Measurements from ENCODE around the gene PLPP3.
"Not testable (repeated sequence)": the region's sequence is repeated elsewhere in the genome, so short reads cannot be mapped to it uniquely, and the experiment has no call there.

PLPP3 gene

GRCh38 chr1:56578963-56579875 lies at the start of gene PLPP3:
TSS of gene PLPP3 (minus strand) at chr1:56579563. CDS start at chr1:56579016, 547 bp downstream.
- DNase-seq (ENCODE audit: low read depth), result no peak

- DNase-seq (ENCODE audit: low read depth), result no peak
Measured at GRCh38 chr1:56627636-56628039, 48.3 kb upstream of the PLPP3 start.

- DNase-seq (ENCODE audit: low read depth), result no peak
Measured at GRCh38 chr1:56627019-56627635, 47.8 kb upstream of the PLPP3 start.

GRCh38 chr1:56626546-56626945 lies 47.2 kb upstream of the PLPP3 start:
- no peak for DNase-seq (ENCODE audit: low read depth)

DNA sequence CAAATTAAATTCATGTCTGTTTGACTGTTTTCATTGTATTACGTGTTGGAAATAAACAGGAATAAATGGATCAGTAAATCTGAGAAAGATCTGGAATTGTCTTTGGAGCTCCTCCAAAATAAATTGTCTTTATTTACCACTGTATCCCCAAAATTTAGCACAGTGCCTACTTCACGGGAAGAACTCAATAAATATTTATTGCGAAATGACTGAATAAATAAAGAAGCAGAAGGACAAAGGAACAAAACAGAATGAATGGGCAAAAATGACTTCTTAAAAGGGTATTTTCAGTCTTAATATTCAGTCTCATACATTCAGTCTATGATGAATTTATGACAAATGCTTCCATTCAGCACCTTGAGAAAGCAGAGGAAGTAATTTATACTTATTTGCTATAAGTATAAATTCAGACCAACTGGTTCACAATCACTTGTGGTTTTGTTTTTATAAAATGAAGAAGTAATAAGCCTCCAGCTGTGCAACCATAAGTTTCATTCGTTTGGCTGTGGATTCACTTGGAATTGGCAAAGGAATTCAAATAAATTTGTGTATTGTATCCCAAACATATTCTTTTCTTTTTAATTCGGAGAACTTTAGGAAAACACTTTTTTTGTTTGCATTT lies 46.6 kb upstream of the PLPP3 start:
- DNase-seq (ENCODE audit: low read depth), result no peak

GRCh38 chr1:56617141-56617540 lies 37.8 kb upstream of the PLPP3 start:
- no peak for DNase-seq (ENCODE audit: low read depth)

- not testable (repeated sequence) for DNase-seq (ENCODE audit: low read depth)
Measured at GRCh38 chr1:56610770-56611169, 31.4 kb upstream of the PLPP3 start.

DNA sequence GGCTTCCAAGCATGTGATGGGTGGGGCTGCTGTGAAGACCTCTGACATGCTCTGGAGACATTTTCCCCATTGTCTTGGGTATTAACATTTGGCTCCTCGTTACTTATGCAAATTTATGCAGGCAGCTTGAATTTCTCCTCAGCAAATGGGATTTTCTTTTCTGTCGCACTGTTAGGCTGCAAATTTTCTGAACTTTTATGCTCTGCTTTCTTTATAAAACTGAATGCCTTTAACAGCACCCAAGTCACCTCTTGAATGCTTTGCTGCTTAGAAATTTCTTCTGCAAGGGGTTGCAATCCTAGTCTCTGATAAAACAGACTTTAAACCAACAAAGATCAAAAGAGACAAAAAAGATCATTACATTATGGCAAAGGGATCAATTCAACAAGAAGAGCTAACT lies 30.7 kb upstream of the PLPP3 start:
- not testable (repeated sequence) for DNase-seq (ENCODE audit: low read depth)

DNA sequence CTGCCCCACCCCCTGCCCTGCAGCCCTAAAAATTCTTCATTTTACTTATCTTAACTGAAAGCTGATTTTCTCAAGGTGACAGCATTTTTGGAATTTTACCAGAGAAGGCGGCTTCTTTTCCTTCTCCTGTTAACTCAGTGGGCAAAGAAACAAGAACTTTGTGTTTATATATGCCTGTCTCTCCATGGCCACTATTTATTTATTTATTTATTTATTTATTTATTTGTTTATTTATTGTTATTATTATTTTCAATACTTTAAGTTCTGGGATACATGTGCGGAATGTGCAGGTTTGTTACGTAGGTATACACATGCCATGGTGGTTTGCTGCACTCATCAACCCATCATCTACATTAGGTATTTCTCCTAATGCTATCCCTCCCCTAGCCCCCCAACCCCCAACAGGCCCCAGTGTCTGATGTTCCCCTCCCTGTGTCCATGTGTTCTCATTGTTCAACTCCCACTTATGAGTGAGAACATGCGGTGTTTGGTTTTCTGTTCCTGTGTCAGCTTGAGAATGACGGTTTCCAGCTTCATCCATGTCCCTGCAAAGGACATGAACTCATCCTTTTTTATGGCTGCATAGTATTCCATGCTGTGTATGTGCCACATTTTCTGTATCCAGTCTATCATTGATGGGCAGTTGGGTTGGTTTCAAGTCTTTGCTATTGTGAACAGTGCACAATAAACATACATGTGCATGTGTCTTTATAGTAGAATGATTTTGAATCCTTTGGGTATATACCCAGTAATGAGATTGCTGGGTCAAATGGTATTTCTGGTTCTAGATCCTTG lies 16.2 kb upstream of the PLPP3 start:
- DNase-seq (ENCODE audit: low read depth), result not testable (repeated sequence)

- no peak for DNase-seq (ENCODE audit: low read depth)
Measured at GRCh38 chr1:56591909-56592308, 12.5 kb upstream of the PLPP3 start.

DNA sequence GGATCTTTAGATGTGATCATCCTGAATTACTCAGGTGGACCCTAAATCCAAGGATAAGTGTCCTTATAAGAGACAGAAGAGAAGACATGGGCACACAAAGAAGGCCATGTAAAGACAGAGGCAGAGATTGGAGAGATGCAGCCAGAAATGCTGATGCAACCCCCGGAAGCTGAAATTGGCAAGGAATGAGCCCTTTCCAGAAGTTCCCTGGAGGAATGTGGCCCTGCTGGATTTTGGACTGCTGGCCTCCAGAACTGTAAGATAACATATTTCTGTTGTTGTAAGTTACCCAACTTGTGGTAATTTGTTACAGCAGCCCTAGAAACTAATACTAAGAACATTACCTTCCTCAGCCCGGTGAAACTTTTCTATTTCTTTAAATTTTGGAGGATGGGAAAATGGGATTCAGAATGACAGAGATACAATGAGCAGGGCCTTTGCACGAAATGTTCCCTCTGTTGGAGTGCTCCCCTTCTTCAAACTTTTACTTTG lies 11.2 kb upstream of the PLPP3 start:
- DNase-seq (ENCODE audit: low read depth), result no peak

DNA sequence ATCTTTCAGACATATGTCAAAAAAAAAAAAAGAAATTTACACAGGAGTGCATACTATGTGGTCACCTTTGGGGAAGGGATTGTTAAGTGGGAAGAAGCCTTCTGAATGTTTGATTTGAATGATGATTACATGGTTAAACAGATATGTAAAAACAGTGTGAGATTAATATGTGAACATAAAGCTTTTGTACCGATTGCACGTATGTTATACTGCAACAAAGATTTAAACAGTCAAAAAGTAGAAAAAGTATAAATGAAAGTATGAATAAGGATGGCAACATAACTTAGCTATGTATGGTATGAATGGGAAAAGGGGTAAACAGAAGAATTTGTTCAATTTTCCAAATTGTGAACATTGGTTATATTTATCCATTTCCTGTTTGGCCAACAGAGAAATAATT lies 10.0 kb upstream of the PLPP3 start:
- DNase-seq (ENCODE audit: low read depth), result no peak

DNA sequence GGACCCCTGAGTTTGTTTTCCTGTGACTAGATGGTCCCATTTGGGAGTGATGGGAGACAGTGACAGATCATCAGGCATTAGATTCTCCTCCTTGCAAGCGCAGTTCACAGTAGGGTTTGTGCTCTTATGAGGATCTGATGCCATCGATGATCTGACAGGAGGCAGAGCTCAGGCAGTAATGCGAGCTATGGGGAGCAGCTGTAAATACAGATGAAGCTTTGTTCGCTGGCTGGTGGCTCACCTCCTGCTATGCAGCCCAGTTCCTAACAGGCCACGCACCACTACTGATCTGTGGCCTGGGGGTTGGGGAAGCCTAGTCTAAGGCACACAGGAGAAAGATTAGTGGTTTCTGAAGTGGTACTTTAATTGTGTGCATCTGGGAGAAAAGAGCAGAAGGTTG lies 7.1 kb upstream of the PLPP3 start:
- DNase-seq (ENCODE audit: low read depth), result no peak

- no peak for DNase-seq (ENCODE audit: low read depth)
Measured at GRCh38 chr1:56585985-56586384, 6.6 kb upstream of the PLPP3 start.

DNA sequence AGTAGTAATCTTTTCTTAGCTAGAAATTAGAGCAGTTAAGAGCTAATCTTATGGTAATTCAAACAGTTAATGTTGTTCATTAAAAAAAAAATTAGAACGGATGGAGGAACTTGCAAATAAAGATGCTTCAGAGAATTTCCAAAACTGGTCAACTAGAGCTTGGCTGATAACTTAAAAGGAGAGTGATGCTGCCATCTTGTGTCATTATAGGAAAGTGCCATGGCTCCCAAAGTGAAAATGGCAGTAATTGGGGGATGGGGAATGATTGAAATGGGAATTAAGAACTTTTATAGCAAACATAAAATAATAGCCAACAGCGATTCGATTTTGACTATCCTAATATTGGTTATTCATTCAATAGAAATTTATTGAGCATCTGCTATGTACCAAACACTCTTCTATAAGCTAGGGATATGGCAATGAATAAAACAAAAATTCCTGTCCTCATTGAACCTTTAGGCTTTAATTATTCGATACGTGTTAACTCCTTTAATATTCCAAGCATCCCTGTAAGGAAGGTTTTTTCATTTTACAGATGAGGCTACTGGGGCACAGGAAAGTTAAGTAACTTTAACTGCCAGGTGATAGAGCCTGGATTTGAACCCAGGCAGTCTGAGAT lies 5.7 kb upstream of the PLPP3 start:
- DNase-seq (ENCODE audit: low read depth), result no peak

GRCh38 chr1:56583957-56584468 lies 4.7 kb upstream of the PLPP3 start:
- no peak for DNase-seq (ENCODE audit: low read depth)

DNA sequence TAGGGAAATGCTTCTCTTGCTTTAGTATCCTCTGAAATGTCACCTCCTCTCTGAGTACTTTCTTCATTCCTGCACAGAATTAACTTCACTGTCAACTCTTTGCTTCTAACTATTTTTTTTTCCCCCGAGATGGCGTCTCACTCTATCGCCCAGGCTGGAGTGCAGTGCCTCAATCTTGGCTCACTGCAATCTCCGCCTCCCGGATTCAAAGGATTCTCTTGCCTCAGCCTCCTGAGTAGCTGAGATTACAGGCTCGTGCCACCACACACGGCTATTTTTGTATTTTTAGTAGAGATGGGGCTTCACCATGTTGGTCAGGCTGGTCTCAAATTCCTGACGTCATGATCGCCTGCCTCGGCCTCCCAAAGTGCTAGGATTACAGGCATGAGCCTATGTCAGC lies 1.4 kb upstream of the PLPP3 start:
- DNase-seq (ENCODE audit: low read depth), result no peak

DNA sequence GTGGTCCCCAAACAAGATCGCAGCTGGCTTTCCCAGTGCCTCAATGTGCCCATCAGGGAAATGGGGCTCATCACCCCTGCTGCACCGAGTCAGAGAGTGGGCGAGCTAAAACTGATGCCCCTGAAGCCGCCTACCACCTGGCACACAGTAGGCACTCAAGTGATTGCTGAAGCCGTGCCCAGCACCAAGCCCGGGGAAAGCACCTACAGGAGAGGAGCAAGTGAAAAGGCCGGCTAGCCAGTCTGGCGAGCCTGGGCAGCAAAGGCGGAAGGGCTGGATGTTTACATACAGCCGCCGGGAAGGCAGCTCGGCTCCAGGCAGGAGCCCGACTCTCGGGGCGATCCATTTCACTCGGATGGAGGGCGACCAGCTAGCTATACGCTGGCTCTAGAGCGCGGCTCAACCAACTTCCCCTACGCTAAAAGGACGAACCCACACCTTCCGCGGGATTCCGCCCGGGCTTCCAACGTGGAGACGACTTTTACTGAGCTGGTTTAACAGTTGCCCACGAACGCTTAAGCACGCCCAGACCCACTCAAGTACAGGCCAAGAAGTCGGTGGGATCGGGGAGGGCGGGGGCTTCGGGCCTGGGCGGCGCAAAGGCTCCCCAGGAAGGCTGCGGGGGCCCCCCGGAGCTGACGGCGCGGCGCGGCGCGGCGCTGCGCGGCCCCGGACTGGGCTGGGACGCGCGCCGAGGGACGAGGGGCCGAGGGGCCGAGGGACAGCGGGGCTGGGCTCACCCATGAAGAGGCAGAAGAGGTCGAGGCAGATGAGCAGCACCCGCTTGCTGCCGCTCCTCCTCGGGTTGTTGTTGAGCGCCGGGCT lies 1.0 kb downstream of the PLPP3 start:
- DNase-seq (ENCODE audit: low read depth), result no peak

GRCh38 chr1:56577406-56578137 lies 1.8 kb downstream of the PLPP3 start:
- no peak for DNase-seq (ENCODE audit: low read depth)
